Panc1 (cell line): Measurements from ENCODE around the gene WSB1. TPM values are rescaled to one million over a fixed set of nuclear protein-coding genes. Genes with fewer than 3 reads are reported as not detected.

Experiments
- ATAC-seq: fragments of 200-7000 bp; cut with Tn5 transposase; 2 replicates; pipeline ENCODE4 v1.9.1; 2020; ENCODE audit warnings: mild to moderate bottlenecking, moderate library complexity
- BruUV-seq: library from RNA; stranded (reverse); fragments of 400-500 nt; replicated peaks from 2 replicates; lab custom pipeline; 2021; lab: Mats Ljungman, UMichigan
- CTCF ChIA-PET: fragments of 300-600 bp; sonication (Branson Sonifier 250); formaldehyde crosslinking; loops from one replicate; lab custom pipeline; 2022; ENCODE audit warnings: antibody characterized with exemption; lab: Charles Lee
- POLR2A ChIA-PET: fragments of 300-600 bp; sonication (Branson Sonifier 250); formaldehyde crosslinking; loops from one replicate; lab custom pipeline; 2022; ENCODE audit warnings: antibody characterized with exemption; lab: Charles Lee
- DNase-seq: peaks from one replicate; pipeline ENCODE4 v3.0.0-alpha.2; 2010; ENCODE audit warnings: low read depth, low spot score
- H3K27ac ChIP-seq: 2 replicates; pipeline ENCODE4 v1.5.1; 2011; ENCODE audit warnings: mild to moderate bottlenecking, low read length, inconsistent platforms
- H3K27me3 ChIP-seq: fragments of 200-500 bp; sonication (Bioruptor generic); 2 replicates; pipeline ENCODE4 v1.6.0; 2014; ENCODE audit warnings: low read length, inconsistent platforms; ENCODE audit not compliant: control insufficient read depth, insufficient read depth
- H3K36me3 ChIP-seq: fragments of 200-500 bp; sonication (Bioruptor generic); 2 replicates; pipeline ENCODE4 v1.5.1; 2014; ENCODE audit warnings: inconsistent platforms, mild to moderate bottlenecking, low read length, moderate library complexity; ENCODE audit not compliant: control insufficient read depth, insufficient read depth
- H3K4me1 ChIP-seq: 2 replicates; pipeline ENCODE4 v1.5.1; 2011; ENCODE audit warnings: inconsistent platforms, mild to moderate bottlenecking, low read length, moderate library complexity; ENCODE audit not compliant: control insufficient read depth, insufficient read depth
- H3K4me3 ChIP-seq, 2 experiments: 2 replicates each; pipeline ENCODE4 v1.5.1; 2011 to 2012; ENCODE audit warnings: low read depth in 2 of 2, low read length in 2 of 2, mild to moderate bottlenecking in 2 of 2, inconsistent platforms in 1 of 2, moderate library complexity in 1 of 2
- H3K9me3 ChIP-seq: fragments of 200-500 bp; sonication (Bioruptor generic); 2 replicates; pipeline ENCODE4 v1.5.1; 2014; ENCODE audit warnings: low read depth, mild to moderate bottlenecking, inconsistent platforms, low read length, moderate library complexity; ENCODE audit not compliant: control insufficient read depth, insufficient read depth
- POLR2AphosphoS5 ChIP-seq: IDR thresholded peaks from 2 replicates; pipeline ENCODE4 v1.6.1; 2012; ENCODE audit warnings: mild to moderate bottlenecking, low read depth, low read length, moderate library complexity
- SIN3A ChIP-seq: IDR thresholded peaks from 2 replicates; pipeline ENCODE4 v1.6.1; 2012; ENCODE audit warnings: low read depth, mild to moderate bottlenecking, low read length, moderate library complexity, borderline replicate concordance; ENCODE audit not compliant: insufficient read depth
- TCF7L2 ChIP-seq: IDR thresholded peaks from 2 replicates; pipeline ENCODE4 v1.6.1; 2011; ENCODE audit warnings: mild to moderate bottlenecking, low read depth, low read length, inconsistent platforms
- in situ Hi-C: cut with HindIII; loops from 2 replicates; pipeline ENCODE4 v1.10.0; 2016; ENCODE audit warnings: low sequenced_read_pairs, low pct_unique_long_range_greater_than_20kb
- intact Hi-C: fragments of 100-400 bp; cut with micrococcal nuclease; formaldehyde crosslinking; loops from one replicate; pipeline ENCODE4 v1.10.0; 2022; ENCODE audit not compliant: unreplicated experiment
- total RNA-seq: library from RNA; stranded (reverse); gene quantifications from one replicate; pipeline ENCODE4 v1.2.1, GENCODE V29; 2021; ENCODE audit not compliant: unreplicated experiment
- TF ChIP-seq, protein P1 (sequence below), 2 experiments: IDR thresholded peaks; 2 replicates each; pipeline ENCODE4 v1.6.1; 2011 to 2012; ENCODE audit warnings: low read depth in 2 of 2, control low read depth in 1 of 2, low read length in 1 of 2, mild to moderate bottlenecking in 1 of 2, moderate library complexity in 1 of 2; ENCODE audit not compliant: insufficient read depth in 1 of 2
- TF ChIP-seq, protein P2 (sequence below): fragments of 450-650 bp; IDR thresholded peaks from 2 replicates; pipeline ENCODE4 v1.5.1; 2017; ENCODE audit warnings: mild to moderate bottlenecking

The WSB1 gene
- total RNA-seq, 1 experiment from 2014 or later, result 114 TPM

DNA sequence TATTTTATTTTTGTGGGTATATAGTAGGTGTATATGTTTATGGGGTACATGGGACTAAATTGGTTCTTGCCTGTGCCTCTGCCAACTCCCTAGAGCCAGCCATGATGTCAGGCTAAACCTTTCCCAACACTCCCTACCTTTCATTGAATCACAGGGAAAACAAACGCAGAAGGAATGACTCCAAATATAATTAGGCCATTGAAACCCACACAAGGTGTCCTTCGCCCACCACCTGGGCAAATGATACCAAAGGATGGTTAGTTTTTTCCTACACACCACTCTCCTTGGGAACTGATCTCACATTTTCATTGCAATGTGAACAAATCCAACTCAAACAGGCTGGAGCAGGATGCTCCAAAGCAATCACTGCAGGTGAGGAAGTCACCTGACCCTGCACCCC lies 27.5 kb downstream of the WSB1 start:
- ChIA-PET CTCF (no interaction called here), POLR2A (interaction anchor here (0.6 kb wide), 1 partner anchor 27 kb away, joined by 3 read pairs; the partner anchor contains the start of gene WSB1)
- in situ Hi-C loops (no loop called here), intact Hi-C loops (no loop called here)
- no peaks in the 10 kb centered on the region for H3K27me3 ChIP-seq
- no peak overlapping the region for H3K4me3 ChIP-seq
- H3K27ac ChIP-seq, result no peak overlapping the region
- DNase-seq, result no peak
- no TSS peak for BruUV-seq
- no peaks in the 10 kb centered on the region for H3K9me3 ChIP-seq
- no peak for TF ChIP-seq POLR2AphosphoS5
- TF ChIP-seq, protein P1, sequence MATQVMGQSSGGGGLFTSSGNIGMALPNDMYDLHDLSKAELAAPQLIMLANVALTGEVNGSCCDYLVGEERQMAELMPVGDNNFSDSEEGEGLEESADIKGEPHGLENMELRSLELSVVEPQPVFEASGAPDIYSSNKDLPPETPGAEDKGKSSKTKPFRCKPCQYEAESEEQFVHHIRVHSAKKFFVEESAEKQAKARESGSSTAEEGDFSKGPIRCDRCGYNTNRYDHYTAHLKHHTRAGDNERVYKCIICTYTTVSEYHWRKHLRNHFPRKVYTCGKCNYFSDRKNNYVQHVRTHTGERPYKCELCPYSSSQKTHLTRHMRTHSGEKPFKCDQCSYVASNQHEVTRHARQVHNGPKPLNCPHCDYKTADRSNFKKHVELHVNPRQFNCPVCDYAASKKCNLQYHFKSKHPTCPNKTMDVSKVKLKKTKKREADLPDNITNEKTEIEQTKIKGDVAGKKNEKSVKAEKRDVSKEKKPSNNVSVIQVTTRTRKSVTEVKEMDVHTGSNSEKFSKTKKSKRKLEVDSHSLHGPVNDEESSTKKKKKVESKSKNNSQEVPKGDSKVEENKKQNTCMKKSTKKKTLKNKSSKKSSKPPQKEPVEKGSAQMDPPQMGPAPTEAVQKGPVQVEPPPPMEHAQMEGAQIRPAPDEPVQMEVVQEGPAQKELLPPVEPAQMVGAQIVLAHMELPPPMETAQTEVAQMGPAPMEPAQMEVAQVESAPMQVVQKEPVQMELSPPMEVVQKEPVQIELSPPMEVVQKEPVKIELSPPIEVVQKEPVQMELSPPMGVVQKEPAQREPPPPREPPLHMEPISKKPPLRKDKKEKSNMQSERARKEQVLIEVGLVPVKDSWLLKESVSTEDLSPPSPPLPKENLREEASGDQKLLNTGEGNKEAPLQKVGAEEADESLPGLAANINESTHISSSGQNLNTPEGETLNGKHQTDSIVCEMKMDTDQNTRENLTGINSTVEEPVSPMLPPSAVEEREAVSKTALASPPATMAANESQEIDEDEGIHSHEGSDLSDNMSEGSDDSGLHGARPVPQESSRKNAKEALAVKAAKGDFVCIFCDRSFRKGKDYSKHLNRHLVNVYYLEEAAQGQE (IDR thresholded peaks at IDR 0.05; ENCODE audit: insufficient read depth in 1 of 2, low read depth in 2 of 2, low read length in 1 of 2), result no peak
- TF ChIP-seq SIN3A, result no peak
- no peak for TF ChIP-seq TCF7L2
- TF ChIP-seq, protein P2, sequence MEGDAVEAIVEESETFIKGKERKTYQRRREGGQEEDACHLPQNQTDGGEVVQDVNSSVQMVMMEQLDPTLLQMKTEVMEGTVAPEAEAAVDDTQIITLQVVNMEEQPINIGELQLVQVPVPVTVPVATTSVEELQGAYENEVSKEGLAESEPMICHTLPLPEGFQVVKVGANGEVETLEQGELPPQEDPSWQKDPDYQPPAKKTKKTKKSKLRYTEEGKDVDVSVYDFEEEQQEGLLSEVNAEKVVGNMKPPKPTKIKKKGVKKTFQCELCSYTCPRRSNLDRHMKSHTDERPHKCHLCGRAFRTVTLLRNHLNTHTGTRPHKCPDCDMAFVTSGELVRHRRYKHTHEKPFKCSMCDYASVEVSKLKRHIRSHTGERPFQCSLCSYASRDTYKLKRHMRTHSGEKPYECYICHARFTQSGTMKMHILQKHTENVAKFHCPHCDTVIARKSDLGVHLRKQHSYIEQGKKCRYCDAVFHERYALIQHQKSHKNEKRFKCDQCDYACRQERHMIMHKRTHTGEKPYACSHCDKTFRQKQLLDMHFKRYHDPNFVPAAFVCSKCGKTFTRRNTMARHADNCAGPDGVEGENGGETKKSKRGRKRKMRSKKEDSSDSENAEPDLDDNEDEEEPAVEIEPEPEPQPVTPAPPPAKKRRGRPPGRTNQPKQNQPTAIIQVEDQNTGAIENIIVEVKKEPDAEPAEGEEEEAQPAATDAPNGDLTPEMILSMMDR, result no peak
- no peak for ATAC-seq
- no peaks in the 10 kb centered on the region for H3K36me3 ChIP-seq
- H3K4me1 ChIP-seq, result no peaks in the 10 kb centered on the region

DNA sequence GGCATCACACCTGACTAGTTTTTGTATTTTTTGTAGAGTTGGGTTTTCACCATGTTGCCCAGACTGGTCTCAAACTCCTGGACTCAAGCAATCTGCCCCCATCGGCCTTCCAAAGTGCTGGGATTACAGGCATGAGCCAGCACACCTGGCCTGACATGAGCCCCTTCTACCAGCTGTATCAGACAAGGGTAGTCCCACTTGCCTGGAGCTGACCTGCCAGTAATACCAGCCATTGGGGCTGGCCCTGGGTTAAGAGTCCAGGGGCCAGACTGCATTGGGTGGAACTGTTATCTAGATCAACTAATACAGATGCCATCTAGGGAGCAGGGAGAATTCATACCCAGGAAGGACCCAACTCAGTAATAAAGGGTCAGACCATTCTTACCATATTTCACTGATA lies 28.1 kb downstream of the WSB1 start:
- no peaks in the 10 kb centered on the region for H3K9me3 ChIP-seq
- ATAC-seq (no peak), DNase-seq (no peak)
- TF ChIP-seq TCF7L2 (no peak), SIN3A (no peak), POLR2AphosphoS5 (no peak)
- TF ChIP-seq, protein P1 (IDR thresholded peaks at IDR 0.05; ENCODE audit: insufficient read depth in 1 of 2, low read depth in 2 of 2, low read length in 1 of 2), result no peak
- TF ChIP-seq, protein P2, result no peak
- no peak overlapping the region for H3K27ac ChIP-seq
- ChIA-PET POLR2A (no interaction called here), CTCF (no interaction called here)
- in situ Hi-C loops (no loop called here), intact Hi-C loops (no loop called here)
- no TSS peak for BruUV-seq
- no peak overlapping the region for H3K4me3 ChIP-seq
- no peaks in the 10 kb centered on the region for H3K27me3 ChIP-seq
- no peaks in the 10 kb centered on the region for H3K36me3 ChIP-seq
- no peaks in the 10 kb centered on the region for H3K4me1 ChIP-seq
